ENCODE results near the gene LANCL2.

DNA sequence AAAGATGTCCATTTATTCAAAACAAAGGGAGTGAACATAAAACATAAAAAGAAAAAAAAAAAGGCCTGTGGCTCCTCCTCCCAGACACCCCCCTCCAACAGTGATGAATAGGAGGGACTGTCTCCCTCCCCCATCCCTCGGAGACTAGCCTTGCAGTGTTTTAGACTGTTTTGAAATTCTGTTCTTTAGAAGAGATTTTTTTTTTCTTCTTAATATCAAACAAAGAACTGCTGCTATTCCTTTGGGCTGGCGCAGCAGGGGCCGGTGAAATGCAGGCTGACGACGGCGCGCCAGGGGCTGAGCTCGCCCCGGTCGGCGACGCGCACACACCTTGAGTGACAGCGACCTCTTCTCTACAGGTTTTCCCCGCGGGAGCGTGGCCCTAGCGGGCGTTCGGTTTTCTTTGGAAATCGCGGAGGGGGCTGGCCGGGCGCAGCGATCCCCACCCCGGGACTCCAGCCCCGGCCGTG, at the start of gene LANCL2:
- TF ChIP-seq, protein P1, sequence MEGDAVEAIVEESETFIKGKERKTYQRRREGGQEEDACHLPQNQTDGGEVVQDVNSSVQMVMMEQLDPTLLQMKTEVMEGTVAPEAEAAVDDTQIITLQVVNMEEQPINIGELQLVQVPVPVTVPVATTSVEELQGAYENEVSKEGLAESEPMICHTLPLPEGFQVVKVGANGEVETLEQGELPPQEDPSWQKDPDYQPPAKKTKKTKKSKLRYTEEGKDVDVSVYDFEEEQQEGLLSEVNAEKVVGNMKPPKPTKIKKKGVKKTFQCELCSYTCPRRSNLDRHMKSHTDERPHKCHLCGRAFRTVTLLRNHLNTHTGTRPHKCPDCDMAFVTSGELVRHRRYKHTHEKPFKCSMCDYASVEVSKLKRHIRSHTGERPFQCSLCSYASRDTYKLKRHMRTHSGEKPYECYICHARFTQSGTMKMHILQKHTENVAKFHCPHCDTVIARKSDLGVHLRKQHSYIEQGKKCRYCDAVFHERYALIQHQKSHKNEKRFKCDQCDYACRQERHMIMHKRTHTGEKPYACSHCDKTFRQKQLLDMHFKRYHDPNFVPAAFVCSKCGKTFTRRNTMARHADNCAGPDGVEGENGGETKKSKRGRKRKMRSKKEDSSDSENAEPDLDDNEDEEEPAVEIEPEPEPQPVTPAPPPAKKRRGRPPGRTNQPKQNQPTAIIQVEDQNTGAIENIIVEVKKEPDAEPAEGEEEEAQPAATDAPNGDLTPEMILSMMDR (IDR thresholded peaks at IDR 0.05) = no peak
- no peak for TF ChIP-seq POLR2A (IDR thresholded peaks at IDR 0.05)
- TF ChIP-seq POLR2AphosphoS5 (IDR thresholded peaks at IDR 0.05) = no peak
